ENCODE measurements around the gene TMEM80.

The TMEM80 gene

GRCh38 chr11:702462-703461 is 7.1 kb downstream of the TMEM80 start:
- Histone ChIP-seq H3K4me1 (ENCODE audit: insufficient read depth, low read length, severe bottlenecking) (peaks cover 6% of the 10 kb centered on the region), H4K20me1 (ENCODE audit: insufficient read depth, low read length) (no peaks in the 10 kb centered on the region), H3K9me2 (ENCODE audit: low read depth, low read length) (no peaks in the 10 kb centered on the region), H3K27me3 (ENCODE audit: insufficient read depth, low read length) (no peaks in the 10 kb centered on the region), H3K4me2 (ENCODE audit: low read length) (no peak overlapping the region), H2AFZ (ENCODE audit: low read length) (no peak overlapping the region), H3K9ac (ENCODE audit: low read length) (no peak overlapping the region), H3K4me3 (ENCODE audit: low read depth, low read length, poor library complexity, severe bottlenecking) (no peak overlapping the region), H3K79me2 (ENCODE audit: insufficient read depth, low read length) (no peaks in the 10 kb centered on the region), H3F3A (ENCODE audit: insufficient read depth, low read length) (no peaks in the 10 kb centered on the region), H3K27ac (ENCODE audit: low read depth, low read length, poor library complexity, severe bottlenecking) (no peak overlapping the region), H3K36me3 (ENCODE audit: insufficient read depth, low read length) (no peaks in the 10 kb centered on the region; the same call in 1 of the 2 replicates), H3K9me3 (ENCODE audit: low read length) (no peaks in the 10 kb centered on the region)
- TF ChIP-seq EZH2 (IDR thresholded peaks at IDR 0.05; ENCODE audit: borderline replicate concordance, low read length), result no peak

DNA sequence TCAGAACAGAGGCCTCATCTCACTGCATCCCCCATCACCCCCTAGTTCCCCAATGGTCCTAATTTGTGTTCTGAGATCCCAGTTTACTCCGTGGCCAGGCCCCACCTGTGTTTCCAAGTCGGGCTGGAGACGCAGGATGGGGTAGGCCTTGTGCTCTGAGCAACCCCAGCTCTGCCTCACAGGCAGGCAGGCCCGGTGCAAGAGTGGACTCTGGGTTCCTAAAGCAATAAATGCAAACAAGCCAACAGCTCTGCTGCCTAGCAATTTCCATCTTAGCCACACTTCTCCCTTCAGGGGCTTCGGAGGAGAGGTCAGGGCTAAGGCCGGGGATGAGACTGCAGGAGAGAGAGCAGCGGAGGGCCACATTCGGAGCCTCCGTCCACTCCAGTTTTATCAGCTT is 7.9 kb downstream of the TMEM80 start:
- no peak overlapping the region for H3K27ac ChIP-seq (ENCODE audit: low read depth, low read length, poor library complexity, severe bottlenecking)

GRCh38 chr11:704228-704674 is 8.6 kb downstream of the TMEM80 start:
- Histone ChIP-seq H3K4me2 (ENCODE audit: low read length) (no peak overlapping the region), H3K27me3 (ENCODE audit: insufficient read depth, low read length) (no peaks in the 10 kb centered on the region), H4K20me1 (ENCODE audit: insufficient read depth, low read length) (no peaks in the 10 kb centered on the region), H3F3A (ENCODE audit: insufficient read depth, low read length) (no peaks in the 10 kb centered on the region), H3K9me3 (ENCODE audit: low read length) (no peaks in the 10 kb centered on the region), H3K36me3 (ENCODE audit: insufficient read depth, low read length) (no peaks in the 10 kb centered on the region; the same call in 1 of the 2 replicates), H3K9me2 (ENCODE audit: low read depth, low read length) (no peaks in the 10 kb centered on the region), H3K79me2 (ENCODE audit: insufficient read depth, low read length) (no peaks in the 10 kb centered on the region), H2AFZ (ENCODE audit: low read length) (no peak overlapping the region), H3K4me1 (ENCODE audit: insufficient read depth, low read length, severe bottlenecking) (no peaks in the 10 kb centered on the region), H3K9ac (ENCODE audit: low read length) (no peak overlapping the region), H3K4me3 (ENCODE audit: low read depth, low read length, poor library complexity, severe bottlenecking) (no peak overlapping the region), H3K27ac (ENCODE audit: low read depth, low read length, poor library complexity, severe bottlenecking) (no peak overlapping the region)
- TF ChIP-seq EZH2 (IDR thresholded peaks at IDR 0.05; ENCODE audit: borderline replicate concordance, low read length), result no peak
- TF ChIP-seq, protein P1, sequence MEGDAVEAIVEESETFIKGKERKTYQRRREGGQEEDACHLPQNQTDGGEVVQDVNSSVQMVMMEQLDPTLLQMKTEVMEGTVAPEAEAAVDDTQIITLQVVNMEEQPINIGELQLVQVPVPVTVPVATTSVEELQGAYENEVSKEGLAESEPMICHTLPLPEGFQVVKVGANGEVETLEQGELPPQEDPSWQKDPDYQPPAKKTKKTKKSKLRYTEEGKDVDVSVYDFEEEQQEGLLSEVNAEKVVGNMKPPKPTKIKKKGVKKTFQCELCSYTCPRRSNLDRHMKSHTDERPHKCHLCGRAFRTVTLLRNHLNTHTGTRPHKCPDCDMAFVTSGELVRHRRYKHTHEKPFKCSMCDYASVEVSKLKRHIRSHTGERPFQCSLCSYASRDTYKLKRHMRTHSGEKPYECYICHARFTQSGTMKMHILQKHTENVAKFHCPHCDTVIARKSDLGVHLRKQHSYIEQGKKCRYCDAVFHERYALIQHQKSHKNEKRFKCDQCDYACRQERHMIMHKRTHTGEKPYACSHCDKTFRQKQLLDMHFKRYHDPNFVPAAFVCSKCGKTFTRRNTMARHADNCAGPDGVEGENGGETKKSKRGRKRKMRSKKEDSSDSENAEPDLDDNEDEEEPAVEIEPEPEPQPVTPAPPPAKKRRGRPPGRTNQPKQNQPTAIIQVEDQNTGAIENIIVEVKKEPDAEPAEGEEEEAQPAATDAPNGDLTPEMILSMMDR (IDR thresholded peaks at IDR 0.05; ENCODE audit: low read length), result no peak

More for the DNA sequence above, 7.9 kb downstream of the TMEM80 start:
- TF ChIP-seq, protein P1 (IDR thresholded peaks at IDR 0.05; ENCODE audit: low read length), result no peak
- no peak for TF ChIP-seq EZH2 (IDR thresholded peaks at IDR 0.05; ENCODE audit: borderline replicate concordance, low read length)
- no peak overlapping the region for H2AFZ ChIP-seq (ENCODE audit: low read length)
- no peaks in the 10 kb centered on the region for H3F3A ChIP-seq (ENCODE audit: insufficient read depth, low read length)
- H3K79me2 ChIP-seq (ENCODE audit: insufficient read depth, low read length), result no peaks in the 10 kb centered on the region
- H3K9me3 ChIP-seq (ENCODE audit: low read length), result no peaks in the 10 kb centered on the region
- no peak overlapping the region for H3K4me2 ChIP-seq (ENCODE audit: low read length)
- no peak overlapping the region for H3K9ac ChIP-seq (ENCODE audit: low read length)
- H3K27me3 ChIP-seq (ENCODE audit: insufficient read depth, low read length), result no peaks in the 10 kb centered on the region
- H3K36me3 ChIP-seq (ENCODE audit: insufficient read depth, low read length), result no peaks in the 10 kb centered on the region; the same call in 1 of the 2 replicates
- no peaks in the 10 kb centered on the region for H3K9me2 ChIP-seq (ENCODE audit: low read depth, low read length)
- no peaks in the 10 kb centered on the region for H3K4me1 ChIP-seq (ENCODE audit: insufficient read depth, low read length, severe bottlenecking)
- no peaks in the 10 kb centered on the region for H4K20me1 ChIP-seq (ENCODE audit: insufficient read depth, low read length)
- H3K4me3 ChIP-seq (ENCODE audit: low read depth, low read length, poor library complexity, severe bottlenecking), result no peak overlapping the region
